A549 treated with DMSO at 1 μM for 4 hours (cell line): ENCODE results near the gene LRRC49. TPM values are rescaled to one million over a fixed set of nuclear protein-coding genes. Genes with fewer than 3 reads are reported as not detected.

Experiments
- total RNA-seq: library from RNA; stranded (reverse); fragments of 200-300 nt; extraction: Qiagen RNA extraction; gene quantifications from 5 replicates; pipeline ENCODE4 v1.2.3, GENCODE V29; 2022; ENCODE audit warnings: low read depth

Gene LRRC49, protein sequence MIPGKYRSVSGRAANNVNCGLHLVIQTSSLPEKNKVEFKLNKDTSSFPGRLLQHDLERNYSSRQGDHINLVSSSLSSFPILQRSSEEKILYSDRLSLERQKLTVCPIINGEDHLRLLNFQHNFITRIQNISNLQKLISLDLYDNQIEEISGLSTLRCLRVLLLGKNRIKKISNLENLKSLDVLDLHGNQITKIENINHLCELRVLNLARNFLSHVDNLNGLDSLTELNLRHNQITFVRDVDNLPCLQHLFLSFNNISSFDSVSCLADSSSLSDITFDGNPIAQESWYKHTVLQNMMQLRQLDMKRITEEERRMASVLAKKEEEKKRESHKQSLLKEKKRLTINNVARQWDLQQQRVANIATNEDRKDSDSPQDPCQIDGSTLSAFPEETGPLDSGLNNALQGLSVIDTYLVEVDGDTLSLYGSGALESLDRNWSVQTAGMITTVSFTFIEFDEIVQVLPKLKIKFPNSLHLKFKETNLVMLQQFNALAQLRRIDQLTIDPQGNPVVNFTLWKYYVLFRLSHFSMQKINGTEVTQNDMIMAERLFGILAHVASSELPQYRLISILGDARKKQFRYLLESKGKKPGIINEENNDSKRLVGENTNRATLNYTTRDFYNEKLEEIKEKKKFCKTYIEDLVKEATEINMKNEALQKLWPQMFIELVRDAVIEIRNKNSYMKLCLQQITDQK
- total RNA-seq, result 3.6 to 5.4 TPM (median 4.8 TPM) in 5 replicates

DNA sequence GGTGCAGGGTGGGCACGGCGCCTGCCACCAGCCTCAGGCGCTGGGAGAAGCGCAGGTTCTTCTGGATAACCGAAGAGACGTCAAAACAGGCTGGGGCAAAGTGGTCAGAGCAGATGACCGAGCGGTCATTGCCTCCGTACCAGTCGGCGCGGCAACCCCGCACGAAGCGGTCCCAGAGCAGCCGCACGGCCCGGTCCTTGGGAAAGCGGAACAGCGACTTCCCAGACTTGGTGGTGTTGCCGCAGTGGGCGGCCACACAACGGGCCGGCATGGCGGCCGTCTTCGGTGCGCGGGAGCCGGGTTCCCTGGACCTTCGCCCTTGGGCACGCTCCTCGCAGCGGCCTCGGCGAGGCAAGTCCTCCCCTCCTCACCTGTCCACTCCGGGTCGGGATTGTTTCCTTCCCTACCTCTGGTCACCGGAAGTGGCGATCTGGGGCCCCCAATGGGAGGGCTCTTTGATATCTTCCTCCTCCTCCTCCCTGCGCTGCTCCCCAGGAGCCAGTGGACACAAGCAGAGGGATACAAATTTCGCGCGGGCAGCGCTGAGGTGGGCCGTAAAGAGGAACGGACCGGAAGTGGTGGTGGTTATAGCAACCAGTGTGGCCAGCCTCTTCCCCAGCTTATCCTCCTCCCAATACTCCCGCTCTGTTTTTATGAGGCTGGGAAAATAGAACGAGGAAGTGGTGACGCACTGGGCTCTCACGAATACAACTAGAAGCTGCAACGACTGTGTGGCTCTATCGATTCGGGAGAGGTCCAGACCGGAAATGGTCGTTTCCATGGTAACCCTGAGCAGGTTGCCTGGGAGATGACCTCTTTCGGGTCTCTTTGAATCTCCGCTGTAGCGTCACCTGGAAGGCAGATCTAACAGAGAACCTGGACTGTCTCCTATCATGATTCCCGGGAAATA is at the start of gene LRRC49, which contains the start of gene THAP10:
Gene LRRC49, plus strand, starts transcription at position 825 of the 910 bp plus-strand sequence. Its CDS starts 69 bp downstream, at position 894.
Gene THAP10, minus strand, starts transcription at position 432 of the 910 bp plus-strand sequence. Its CDS starts 161 bp downstream, at position 271.

DNA sequence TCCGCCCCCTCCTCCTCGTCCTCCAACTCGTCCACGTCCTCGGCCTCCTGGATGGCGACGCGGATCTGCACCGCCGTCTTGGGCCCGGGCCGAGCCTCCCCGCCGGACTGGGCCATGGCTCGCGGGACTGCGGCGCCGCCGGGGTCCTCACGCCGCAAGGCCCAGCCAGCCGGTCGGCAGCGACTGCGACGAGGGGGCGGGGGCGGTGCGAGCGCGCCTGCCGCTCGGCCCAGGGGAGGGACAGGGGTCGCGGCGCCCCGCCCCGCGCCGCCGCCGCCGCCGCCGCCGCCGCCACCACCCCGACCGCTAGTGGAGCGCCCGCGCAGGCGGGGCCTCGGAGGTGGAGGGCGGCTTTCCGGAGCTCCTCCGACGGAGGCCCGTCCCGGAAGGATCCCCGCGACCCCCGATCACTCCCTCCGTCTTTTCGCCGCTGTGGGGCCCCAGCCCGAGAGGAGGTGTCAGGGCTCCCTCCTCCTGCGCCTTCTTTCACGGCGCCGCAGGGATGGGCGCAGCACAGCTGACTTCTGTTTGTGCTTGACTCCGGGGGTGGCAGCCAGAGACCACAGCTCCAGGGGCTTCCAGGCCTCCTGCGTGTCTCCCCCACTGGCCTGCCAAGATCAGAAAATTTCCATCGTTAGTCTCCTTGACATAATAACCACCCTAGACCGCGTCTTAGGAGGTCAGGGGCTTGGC is 38.5 kb upstream of the LRRC49 start, which contains the start of gene LARP6:
Gene LARP6, minus strand, starts transcription at position 185 of the 693 bp plus-strand sequence. Its CDS starts 69 bp downstream, at position 116.

Other genes starting within 250 kb of the LRRC49 start
- gene UACA, start 129.3 kb upstream of the LRRC49 start, total RNA-seq, result 50.0 to 68.4 TPM (median 60.1 TPM) in 5 replicates
- gene LARP6, start 38.7 kb upstream of the LRRC49 start, total RNA-seq, result 52.1 to 84.0 TPM (median 73.8 TPM) in 5 replicates
- gene THAP10, start 393 bp upstream of the LRRC49 start, total RNA-seq, result 5.0 to 6.8 TPM (median 6.6 TPM) in 5 replicates
- 18.0 to 26.1 TPM (median 22.0 TPM) in 5 replicates for gene THSD4, start 222.6 kb downstream of the LRRC49 start, total RNA-seq